ENCODE data around the gene NPY5R.

Gene NPY5R

DNA sequence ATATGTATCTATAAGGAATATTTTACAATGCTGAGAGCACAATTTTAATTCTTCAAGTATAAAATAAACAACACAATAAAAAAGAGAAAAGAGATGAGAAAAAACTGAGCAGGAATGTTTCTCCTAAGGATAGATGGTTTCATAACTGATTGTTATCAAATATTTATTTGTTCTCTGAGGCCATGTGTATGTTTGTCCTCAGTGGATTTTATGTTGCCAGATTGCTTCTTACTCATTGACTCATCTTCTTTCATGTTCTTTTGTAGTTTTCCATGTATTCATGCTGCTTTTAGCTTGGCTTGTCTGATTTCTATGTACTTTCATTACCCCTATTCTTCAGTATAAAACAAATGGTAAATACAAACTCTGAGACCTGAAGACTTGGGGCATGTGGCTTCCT is 41.2 kb downstream of the NPY5R start:
- no peak for DNase-seq (ENCODE audit: low read depth in 2 of 2)

GRCh38 chr4:163385466-163385865 is 41.8 kb downstream of the NPY5R start:
- no peak for DNase-seq (ENCODE audit: low read depth in 2 of 2)

DNA sequence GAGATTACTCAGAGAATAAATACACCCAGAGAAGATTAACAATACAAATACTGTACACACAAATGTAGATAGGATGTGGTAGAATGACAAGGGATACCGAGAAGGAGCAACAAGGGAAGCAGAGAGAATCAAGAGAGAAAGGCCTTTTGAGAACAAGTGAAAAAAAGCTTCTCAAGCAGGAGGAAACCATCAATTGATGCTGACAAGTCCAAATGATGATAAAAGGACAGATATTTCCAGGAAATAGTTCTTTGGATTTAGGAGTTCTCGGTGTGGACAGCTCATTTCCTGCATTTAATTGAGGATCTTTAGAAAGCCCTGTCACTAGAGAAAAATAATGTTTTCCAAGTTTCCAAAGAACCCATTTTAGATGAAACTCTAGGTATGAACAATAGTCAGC is 48.1 kb downstream of the NPY5R start:
- no peak for DNase-seq (ENCODE audit: low read depth in 2 of 2)

GRCh38 chr4:163392328-163392727 is 48.6 kb downstream of the NPY5R start:
- no peak for DNase-seq (ENCODE audit: low read depth in 2 of 2)

DNA sequence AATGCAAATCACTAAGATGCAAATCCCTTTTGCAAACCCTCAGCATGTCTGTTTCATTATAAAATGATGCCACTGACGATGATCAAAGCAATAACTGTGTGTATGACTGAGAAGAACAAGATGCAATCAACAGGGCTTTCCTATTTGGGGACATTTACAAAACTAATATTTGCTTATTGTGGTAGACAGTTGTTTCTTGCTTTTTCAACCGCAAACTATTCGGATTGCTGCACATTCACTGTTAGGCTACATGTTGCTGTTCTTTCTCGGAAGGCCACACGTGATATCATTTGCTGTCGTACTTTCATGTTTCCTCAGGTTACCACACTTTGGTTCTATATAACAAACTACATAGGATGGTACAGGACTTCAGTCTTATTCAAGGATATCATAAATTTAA is 49.8 kb downstream of the NPY5R start:
- DNase-seq (ENCODE audit: low read depth in 2 of 2) = no peak

DNA sequence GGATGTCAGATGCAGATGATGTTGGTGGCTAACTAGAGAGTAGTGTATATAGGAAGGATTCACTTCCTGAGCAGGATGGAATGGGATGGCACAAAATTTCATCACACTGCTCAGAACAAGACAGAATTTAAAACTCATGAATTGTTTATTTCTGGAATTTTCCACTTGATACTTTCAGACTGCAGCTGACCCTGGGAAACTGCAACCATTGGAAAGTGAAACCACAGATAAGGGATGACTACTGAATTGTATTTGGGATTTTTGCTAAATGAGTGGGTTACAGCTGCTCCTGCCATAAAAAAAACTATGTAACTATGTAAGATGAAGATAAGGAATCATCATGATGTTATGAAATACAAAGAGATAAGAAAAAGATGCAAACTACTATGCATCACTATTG is 51.4 kb downstream of the NPY5R start:
- no peak for DNase-seq (ENCODE audit: low read depth in 2 of 2)

DNA sequence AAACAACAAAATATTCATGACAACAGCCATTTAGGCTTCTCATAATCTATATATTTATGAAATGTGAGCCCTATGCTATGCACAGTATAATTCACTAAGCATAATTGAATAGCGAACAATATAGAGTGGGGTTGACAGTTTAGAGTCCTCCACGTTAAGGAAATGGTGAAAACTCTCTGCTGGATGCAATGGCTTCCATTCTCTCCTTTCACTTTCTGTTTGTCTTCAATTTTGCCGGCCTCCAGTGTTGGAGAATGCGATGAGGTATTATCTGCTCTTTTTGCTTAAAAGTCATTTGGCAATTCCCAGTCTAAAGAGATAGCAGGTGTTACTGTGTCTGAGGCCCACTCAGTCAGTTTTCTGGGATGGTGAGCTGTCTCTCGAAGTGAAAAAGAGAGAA is 52.1 kb downstream of the NPY5R start:
- DNase-seq (ENCODE audit: low read depth in 2 of 2) = no peak

- no peak for DNase-seq (ENCODE audit: low read depth in 2 of 2)
Measured at GRCh38 chr4:163398238-163398637, 54.5 kb downstream of the NPY5R start.

- no peak for DNase-seq (ENCODE audit: low read depth in 2 of 2)
Measured at GRCh38 chr4:163400911-163401310, 57.2 kb downstream of the NPY5R start.
